CD4-positive, alpha-beta T cell treated with Interferon alpha-2 for 1 hour (primary cell): Measurements from ENCODE around the gene SLC39A11.

Experiments
- DNase-seq, 2 donors: peaks; one replicate each; pipeline ENCODE4 v3.0.0-alpha.2; 2020 to 2022

The SLC39A11 gene

GRCh38 chr17:72702998-72703397, 389.5 kb downstream of the SLC39A11 start:
- DNase-seq: no peak

DNA sequence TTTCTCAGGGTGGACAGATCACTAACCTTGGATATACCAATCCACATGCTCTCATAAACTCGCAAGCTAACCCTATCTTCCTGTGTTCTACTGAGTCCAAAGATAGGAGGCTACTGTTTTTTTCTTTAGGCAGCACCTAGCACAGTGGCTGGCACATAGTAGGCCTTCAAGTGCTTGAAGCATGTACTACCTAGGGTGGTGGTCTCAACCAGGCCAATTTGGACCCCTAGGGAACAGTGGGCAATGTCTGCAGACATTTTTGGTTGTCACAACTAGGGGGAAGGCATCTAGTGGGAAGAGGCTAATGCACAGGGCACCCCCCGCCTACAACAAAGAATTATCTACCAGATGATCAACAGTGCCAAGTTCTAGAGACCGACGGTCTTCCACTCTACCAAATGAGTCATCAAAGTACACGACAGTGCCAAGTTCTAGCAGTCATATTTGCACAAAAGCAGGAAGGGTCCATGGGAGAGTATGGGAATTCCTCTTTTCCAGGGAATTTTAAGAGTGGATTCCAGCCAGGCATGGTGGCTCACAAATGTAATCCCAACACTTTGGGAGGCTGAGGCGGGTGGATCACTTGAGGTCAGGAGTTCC, 390.3 kb downstream of the SLC39A11 start:
- no peak for DNase-seq

DNA sequence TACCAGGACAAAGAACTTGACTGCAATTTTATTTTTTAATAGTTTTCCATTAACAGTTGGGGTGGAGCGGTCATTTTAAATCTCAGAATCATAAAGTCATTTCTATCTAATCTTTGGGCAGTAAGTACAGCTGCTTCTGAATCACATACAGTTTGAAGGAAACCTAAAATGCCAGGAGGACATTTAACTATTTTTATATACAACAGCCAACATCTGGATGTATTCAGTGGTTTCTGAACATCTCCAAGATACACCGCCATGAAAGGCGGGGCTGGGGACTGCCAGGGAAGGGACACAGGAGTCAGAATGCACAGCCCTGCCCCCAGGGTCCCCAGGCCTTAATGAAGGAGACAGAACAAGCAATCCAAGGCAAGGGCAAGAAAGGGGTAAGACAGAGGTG, 392.3 kb downstream of the SLC39A11 start:
- DNase-seq: no peak

DNA sequence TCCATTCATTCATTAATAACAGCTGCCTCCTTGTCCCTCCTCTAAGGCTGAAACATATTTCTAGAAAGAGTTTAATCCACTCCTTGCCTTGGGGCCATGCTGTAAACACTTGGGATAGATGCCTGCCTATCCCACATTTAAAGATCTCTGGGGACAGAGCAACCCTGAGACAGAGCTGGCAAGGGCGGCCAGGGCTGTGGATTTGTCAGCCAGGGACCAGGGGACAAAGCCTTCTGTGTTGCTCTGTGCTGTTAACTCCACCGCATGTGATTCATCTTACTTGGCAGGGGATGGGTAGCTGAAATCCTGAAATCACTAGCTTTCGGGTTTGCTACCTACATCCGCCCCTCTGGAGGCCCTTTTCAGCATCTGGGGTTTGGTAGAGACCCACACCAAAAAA, 392.9 kb downstream of the SLC39A11 start:
- DNase-seq: no peak

GRCh38 chr17:72697602-72698146, 394.8 kb downstream of the SLC39A11 start:
- no peak for DNase-seq

DNA sequence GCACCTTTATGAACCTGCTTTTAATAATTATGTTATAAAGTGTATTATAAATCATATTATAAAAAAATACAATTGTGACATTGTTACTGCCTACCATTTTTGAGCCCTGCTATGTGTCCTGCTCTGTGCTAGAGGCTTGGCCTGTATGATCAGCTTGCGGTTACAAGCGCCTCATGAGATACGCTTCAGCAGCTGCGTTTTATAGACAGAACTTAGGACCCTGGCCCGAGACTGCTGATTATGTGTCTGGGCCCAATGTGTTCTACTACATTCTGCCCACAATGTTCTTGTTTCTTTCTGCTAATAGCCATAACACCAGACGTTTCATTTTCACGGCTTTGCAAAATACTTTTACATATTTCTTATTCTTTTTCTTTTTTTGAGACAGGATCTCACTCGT, 395.8 kb downstream of the SLC39A11 start:
- DNase-seq: no peak

DNA sequence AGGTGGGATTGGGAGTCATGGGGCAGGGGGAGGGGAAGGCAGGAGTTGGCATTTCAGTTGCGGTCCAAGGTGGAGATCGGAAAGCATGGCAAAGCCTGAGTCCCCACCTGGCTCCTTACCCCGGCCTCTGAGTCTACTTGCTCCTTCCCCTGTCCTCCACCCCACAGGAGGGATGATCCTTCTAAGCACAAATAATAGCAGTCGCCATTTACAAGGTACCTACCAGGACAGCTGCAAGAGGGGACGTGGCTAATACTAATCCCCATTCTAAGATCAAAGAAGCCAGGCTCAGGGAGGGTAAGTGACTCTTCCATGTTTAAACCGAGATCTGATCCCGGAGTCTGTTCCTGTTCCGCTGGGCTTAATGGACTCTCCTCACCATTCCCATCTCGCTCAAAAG, 396.3 kb downstream of the SLC39A11 start:
- no peak for DNase-seq

GRCh38 chr17:72693956-72694355, 398.5 kb downstream of the SLC39A11 start:
- no peak for DNase-seq

DNA sequence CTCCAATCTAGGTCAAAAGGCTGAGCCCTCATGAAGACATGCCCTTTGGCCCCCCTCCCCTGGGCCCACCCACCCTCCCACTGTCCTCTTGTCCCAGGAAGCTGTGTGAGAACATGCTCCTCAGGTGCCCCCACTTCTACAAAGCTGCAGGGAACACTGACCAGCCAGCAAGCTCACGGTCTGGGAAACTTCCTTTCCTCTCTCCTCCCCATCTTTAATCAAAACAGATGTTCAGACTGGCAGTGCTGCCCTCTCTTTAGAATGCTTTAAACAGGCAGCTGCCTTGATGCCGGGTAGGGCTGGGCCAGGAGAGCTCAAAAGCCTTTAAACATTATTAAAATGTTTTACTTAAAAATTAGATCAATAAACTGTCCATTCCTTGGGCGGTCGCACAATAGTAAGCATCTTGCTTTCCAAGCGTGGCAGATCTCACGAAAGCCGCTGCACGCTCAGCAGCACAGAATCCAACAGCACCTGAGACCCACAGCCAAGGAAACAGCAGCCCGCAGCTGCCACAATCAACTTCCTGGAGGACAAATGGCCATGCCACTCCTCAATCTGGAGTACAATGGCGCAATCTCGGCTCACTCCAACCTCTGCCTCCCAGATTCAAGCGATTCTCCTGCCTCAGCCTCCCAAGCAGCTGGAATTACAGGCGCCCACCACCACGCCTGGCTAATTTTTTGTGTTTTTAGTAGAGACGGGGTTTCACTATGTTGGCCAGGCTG, 399.2 kb downstream of the SLC39A11 start:
- no peak for DNase-seq

DNA sequence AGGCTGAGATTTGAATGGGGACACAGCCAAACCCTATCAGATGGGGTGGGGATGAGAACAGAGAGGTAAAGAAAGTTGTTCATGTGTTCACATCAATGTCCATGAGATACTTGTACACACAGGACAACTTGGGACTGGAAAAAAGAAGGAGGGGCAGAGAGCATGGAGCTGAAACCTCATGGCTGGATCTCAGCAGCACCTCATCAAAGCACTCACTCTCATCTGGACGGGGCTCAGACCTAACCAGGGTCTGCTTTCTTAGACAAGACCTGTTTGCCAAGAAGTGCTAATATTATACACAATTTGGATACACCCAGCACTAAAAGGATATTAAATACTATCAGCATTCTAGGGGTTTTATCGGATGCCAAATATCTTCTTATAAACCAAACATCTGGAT, 399.8 kb downstream of the SLC39A11 start:
- DNase-seq: no peak

- no peak for DNase-seq
These were observed 400.9 kb downstream of the SLC39A11 start for GRCh38 chr17:72691586-72691985.

DNA sequence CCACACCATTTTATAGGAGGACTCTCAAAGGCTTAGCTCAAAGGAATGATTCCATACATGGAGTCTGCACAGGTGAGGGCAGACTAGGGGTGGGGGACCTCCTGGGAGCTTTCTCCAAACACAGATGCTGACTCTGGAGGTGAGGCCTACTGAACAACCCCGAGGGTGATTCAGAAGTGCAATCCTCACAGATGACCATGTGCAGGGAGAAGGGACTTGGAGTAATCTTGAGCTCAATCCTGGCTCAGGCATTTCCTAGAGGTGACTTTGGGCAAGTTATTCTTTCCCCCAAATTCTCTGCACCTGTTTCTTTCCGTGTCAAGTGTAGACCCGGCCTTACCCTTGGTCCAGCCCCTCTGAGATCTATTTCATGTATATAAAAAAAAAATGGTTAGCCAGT, 401.5 kb downstream of the SLC39A11 start:
- no peak for DNase-seq

GRCh38 chr17:72687886-72688285, 404.6 kb downstream of the SLC39A11 start:
- DNase-seq: no peak

- DNase-seq: no peak
These were observed 408.0 kb downstream of the SLC39A11 start for GRCh38 chr17:72684405-72685020.

DNA sequence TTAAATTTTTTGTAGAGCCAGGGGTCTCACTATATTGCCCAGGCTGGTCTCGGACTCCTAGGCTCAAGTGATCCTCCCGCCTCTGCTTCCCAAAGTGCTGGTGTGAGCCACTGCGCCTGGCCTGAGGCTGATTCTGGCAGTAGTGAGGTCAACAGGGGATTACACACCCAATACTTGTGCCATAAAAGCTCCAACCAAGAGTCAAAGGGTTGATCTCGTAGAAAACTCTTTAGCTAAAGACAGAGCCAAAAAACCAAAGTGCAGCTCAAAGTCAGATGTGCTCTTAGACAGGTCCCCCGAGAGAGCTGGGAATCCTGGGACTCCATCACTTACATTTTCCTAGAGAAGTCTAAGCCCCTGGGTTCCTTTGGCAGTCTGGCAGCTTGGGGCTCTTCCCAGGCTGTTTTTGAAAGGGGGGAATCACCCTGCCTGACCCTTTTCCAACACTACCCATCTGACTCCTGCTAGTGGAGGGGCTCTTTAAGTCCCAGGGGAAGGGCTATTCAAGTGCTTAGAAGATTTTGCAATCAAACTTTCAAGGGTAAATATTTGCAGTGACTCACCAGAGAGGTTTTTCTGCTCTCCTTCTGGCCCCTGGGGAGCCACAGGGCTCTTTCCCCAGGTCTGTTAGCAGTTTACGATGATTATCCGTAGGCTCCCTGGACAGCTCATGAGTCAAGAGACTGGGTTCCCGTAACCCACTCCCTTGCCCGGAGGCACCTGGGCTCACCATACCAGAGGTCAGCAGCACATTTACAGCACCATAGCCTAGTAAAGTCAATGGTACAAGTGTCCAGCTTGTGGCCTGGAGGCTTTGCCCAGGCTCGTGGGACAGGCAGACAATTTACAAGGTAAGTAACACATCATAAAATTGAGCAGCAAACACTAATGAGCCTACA, 408.7 kb downstream of the SLC39A11 start:
- no peak for DNase-seq

DNA sequence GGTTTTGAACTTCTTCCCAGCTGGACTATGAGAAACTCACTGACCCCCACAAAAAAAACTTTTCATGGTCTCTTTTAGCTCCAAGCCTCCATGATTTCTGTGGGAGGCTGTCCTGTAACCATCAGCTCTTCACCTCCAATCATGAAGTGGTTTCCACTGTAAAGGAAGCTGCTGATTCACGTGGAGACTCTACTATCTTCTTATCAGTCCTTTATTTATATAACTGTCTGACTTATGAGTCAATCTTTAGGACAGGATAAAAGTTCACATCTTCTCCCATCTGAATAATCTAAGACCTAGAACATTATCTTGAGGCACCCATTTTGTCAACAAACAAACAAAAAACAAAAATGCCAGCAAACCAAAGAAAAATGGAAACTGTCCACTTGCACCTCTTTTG, 409.9 kb downstream of the SLC39A11 start:
- no peak for DNase-seq

DNA sequence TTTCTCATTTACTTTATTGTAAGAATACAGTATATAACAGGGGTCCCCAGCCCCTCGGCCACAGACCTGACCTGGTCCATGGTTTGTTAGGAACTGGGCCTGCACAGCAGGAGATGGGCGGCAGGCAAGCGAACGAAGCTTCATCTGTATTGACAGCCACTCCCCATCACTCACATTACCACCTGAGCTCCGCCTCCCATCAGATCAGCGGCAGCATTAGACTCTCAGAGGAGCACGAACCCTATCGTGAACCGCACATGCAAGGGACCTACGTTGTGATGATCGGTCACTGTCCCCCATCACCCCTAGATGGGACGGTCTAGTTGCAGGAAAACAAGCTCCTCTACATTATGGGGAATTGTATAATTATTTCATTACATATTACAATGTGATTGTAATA, 410.6 kb downstream of the SLC39A11 start:
- DNase-seq: no peak

DNA sequence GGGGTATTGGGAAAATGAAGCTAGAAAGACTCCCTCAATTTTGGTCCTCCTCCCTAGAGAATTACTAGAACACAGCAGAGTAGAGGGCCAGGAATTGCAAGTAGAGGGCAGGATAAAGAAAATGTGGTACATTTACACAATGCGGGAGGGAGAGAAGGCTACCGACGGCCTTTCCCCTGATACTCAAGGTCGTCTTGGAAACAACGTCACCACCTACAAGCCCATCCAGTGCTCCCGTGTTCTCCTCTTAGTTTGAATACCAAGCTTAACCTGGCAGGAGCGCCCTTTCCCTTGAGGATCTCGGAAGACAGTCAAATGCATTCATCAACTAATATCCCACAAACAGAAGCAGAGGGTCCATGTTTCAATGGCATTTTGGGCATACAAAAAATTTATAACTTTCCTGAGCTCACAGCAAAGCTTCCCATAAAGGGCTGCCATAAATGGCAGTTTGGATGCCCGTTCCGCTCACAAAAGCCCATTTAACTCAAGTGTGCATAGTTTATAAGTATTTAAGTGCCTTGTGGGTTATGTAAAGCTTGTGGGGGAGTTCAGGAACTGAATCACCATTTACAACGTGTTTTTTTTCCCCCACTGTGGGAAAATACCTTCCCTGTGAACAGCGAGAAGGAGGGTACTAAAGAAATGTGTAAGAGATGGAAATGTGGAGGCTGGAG, 414.6 kb downstream of the SLC39A11 start:
- DNase-seq: no peak

GRCh38 chr17:72677108-72677507, 415.4 kb downstream of the SLC39A11 start:
- no peak for DNase-seq

- DNase-seq: no peak
These were observed 419.8 kb downstream of the SLC39A11 start for GRCh38 chr17:72672729-72673128.

DNA sequence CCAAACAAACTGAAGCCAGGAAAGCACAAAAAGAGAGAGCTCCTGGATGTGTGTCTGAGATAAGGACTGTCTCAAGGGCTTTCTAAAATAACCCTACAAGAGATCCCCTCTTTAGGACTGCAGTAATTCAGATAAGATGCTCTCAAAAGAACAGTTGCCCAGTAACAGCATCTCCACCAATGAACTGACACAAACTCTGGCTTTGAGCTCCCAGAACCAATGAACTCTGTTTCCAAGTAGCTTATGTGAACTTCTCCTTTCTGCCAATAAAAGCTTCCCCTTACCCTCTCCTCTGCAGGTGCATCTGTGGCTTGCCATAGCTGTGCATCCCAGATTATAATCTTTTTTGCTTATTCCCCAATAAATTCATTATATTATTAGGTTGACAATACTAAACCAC, 421.5 kb downstream of the SLC39A11 start:
- no peak for DNase-seq
